KOPT-K1 (cell line): ENCODE results near the gene SFRP2.

Experiments
- H3K27ac ChIP-seq: fragments of 200-600 bp; sonication (generic); 2 replicates; pipeline ENCODE4 v1.5.1; 2016; ENCODE audit warnings: antibody characterized with exemption, mild to moderate bottlenecking, low read depth, low read length; ENCODE audit not compliant: poor library complexity, severe bottlenecking
- H3K36me3 ChIP-seq: fragments of 200-600 bp; sonication (generic); 2 replicates; pipeline ENCODE4 v1.5.1; 2017; ENCODE audit warnings: antibody characterized with exemption, mild to moderate bottlenecking, low read length, moderate library complexity; ENCODE audit not compliant: insufficient read depth
- H3K9me3 ChIP-seq: fragments of 200-600 bp; sonication (generic); 2 replicates; pipeline ENCODE4 v1.5.1; 2017; ENCODE audit warnings: antibody characterized with exemption, low read length, mild to moderate bottlenecking; ENCODE audit not compliant: insufficient read depth, poor library complexity, severe bottlenecking

SFRP2 gene, protein sequence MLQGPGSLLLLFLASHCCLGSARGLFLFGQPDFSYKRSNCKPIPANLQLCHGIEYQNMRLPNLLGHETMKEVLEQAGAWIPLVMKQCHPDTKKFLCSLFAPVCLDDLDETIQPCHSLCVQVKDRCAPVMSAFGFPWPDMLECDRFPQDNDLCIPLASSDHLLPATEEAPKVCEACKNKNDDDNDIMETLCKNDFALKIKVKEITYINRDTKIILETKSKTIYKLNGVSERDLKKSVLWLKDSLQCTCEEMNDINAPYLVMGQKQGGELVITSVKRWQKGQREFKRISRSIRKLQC

DNA sequence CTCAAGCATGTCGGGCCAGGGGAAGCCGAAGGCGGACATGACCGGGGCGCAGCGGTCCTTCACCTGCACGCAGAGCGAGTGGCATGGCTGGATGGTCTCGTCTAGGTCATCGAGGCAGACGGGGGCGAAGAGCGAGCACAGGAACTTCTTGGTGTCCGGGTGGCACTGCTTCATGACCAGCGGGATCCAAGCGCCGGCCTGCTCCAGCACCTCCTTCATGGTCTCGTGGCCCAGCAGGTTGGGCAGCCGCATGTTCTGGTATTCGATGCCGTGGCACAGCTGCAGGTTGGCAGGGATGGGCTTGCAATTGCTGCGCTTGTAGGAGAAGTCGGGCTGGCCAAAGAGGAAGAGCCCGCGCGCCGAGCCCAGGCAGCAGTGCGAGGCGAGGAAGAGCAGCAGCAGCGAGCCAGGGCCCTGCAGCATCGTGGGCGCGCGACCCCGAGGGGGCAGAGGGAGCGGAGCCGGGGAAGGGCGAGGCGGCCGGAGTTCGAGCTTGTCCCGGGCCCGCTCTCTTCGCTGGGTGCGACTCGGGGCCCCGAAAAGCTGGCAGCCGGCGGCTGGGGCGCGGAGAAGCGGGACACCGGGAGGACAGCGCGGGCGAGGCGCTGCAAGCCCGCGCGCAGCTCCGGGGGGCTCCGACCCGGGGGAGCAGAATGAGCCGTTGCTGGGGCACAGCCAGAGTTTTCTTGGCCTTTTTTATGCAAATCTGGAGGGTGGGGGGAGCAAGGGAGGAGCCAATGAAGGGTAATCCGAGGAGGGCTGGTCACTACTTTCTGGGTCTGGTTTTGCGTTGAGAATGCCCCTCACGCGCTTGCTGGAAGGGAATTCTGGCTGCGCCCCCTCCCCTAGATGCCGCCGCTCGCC is at the start of gene SFRP2:
TSS of gene SFRP2 (minus strand) at position 671 of the 864 bp plus-strand sequence. CDS start at position 423, 248 bp downstream.
- Histone ChIP-seq H3K36me3 (no peaks in the 10 kb centered on the region), H3K27ac (no peak within 1 kb of the TSS), H3K9me3 (no peaks in the 10 kb centered on the region)

GRCh38 chr4:153838564-153838963 is 49.7 kb upstream of the SFRP2 start:
- Histone ChIP-seq H3K27ac (no peak overlapping the region), H3K36me3 (no peaks in the 10 kb centered on the region), H3K9me3 (no peaks in the 10 kb centered on the region)

DNA sequence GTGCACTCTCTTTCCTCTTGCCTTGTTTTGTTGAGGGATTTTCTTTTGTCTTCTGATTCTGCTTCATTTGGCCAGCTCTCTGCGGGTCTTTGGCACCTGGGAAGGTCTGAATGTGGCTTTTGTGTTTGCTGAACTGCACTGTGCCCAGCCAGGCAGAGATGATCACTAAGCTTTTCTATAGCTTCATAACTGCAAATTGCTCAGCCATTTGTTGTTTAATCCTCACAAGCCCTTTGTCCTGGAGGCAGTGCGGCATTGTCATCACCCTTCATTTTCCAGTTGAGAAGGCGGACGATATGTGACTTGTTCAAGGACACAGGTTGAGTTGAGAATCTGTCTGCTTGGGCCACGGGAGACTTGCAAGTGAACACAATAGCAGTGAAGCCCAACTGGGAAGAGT is 46.0 kb upstream of the SFRP2 start:
- no peaks in the 10 kb centered on the region for H3K9me3 ChIP-seq
- H3K36me3 ChIP-seq, result no peaks in the 10 kb centered on the region
- no peak overlapping the region for H3K27ac ChIP-seq

- H3K9me3 ChIP-seq, result no peaks in the 10 kb centered on the region
- no peak overlapping the region for H3K27ac ChIP-seq
- H3K36me3 ChIP-seq, result no peaks in the 10 kb centered on the region
Measured at GRCh38 chr4:153832720-153833287, 43.9 kb upstream of the SFRP2 start.

GRCh38 chr4:153832054-153832453 is 43.2 kb upstream of the SFRP2 start:
- Histone ChIP-seq H3K36me3 (no peaks in the 10 kb centered on the region), H3K9me3 (no peaks in the 10 kb centered on the region), H3K27ac (no peak overlapping the region)

GRCh38 chr4:153831245-153831644 is 42.4 kb upstream of the SFRP2 start:
- Histone ChIP-seq H3K27ac (no peak overlapping the region), H3K9me3 (no peaks in the 10 kb centered on the region), H3K36me3 (no peaks in the 10 kb centered on the region)

- no peak overlapping the region for H3K27ac ChIP-seq
- no peaks in the 10 kb centered on the region for H3K36me3 ChIP-seq
- H3K9me3 ChIP-seq, result no peaks in the 10 kb centered on the region
Measured at GRCh38 chr4:153825691-153826090, 36.8 kb upstream of the SFRP2 start.

- Histone ChIP-seq H3K27ac (no peak overlapping the region), H3K36me3 (no peaks in the 10 kb centered on the region), H3K9me3 (no peaks in the 10 kb centered on the region)
Measured at GRCh38 chr4:153825126-153825525, 36.2 kb upstream of the SFRP2 start.

GRCh38 chr4:153824501-153824900 is 35.6 kb upstream of the SFRP2 start:
- Histone ChIP-seq H3K36me3 (no peaks in the 10 kb centered on the region), H3K27ac (no peak overlapping the region), H3K9me3 (no peaks in the 10 kb centered on the region)

DNA sequence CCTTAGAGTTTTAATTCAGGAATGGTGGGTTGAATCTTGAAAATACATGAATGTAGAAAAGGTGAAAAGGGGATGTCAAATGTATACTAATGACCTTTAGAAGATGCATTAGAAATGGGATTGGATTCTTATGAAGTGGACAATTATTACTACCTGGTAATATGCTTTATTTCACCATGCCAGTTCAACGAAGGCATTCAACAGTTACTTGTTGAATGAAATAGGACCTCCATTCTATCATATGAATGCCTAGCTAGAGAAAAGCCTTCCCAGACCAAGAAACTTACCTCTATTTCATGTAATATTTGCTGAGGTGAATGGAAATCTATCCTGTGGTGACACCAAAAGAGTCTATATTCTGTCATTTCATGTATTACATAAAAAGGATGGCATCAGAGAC is 34.6 kb upstream of the SFRP2 start:
- Histone ChIP-seq H3K9me3 (no peaks in the 10 kb centered on the region), H3K27ac (no peak overlapping the region), H3K36me3 (no peaks in the 10 kb centered on the region)

DNA sequence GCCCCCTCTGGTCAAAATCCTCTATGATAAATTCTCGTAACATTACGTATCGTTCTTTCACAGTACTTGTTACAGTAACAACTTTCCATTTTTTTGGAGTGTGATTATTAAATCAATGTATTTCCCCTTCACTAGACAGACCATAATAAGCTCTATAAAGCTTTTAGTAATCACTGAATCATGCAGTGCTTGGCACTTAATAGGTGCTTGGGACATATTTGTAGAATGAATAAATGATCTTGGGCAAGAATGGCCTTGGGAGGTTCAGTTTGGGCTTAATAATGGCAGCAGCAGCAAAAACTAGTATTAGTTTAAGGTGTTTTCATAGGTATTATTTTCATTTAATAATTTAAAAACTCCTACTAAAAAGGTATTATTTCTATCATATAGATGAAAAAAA is 33.4 kb upstream of the SFRP2 start:
- Histone ChIP-seq H3K36me3 (no peaks in the 10 kb centered on the region), H3K27ac (no peak overlapping the region), H3K9me3 (no peaks in the 10 kb centered on the region)

GRCh38 chr4:153817466-153817865 is 28.6 kb upstream of the SFRP2 start:
- H3K36me3 ChIP-seq, result no peaks in the 10 kb centered on the region
- H3K27ac ChIP-seq, result no peak overlapping the region
- no peaks in the 10 kb centered on the region for H3K9me3 ChIP-seq

GRCh38 chr4:153816542-153816941 is 27.7 kb upstream of the SFRP2 start:
- no peak overlapping the region for H3K27ac ChIP-seq
- H3K36me3 ChIP-seq, result no peaks in the 10 kb centered on the region
- no peaks in the 10 kb centered on the region for H3K9me3 ChIP-seq

DNA sequence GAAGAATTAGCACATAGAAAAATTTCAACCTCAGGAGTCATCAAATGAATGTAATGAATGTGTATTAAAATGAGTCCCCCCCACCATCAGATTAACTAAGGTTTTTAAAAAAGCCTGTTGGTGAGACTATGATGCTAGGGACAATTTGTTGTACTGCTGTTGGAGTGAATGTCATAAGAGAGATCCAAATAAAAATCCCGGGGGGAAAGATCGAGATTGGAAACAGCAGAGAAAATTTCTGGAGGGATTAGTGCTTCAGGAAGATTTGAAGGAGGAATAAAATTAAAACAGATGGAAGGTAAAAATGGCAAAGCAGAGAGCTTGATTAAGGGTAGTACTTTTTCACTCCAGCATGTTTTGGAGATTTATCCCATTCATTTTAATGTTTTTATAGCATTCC is 25.9 kb upstream of the SFRP2 start:
- no peaks in the 10 kb centered on the region for H3K9me3 ChIP-seq
- H3K36me3 ChIP-seq, result no peaks in the 10 kb centered on the region
- no peak overlapping the region for H3K27ac ChIP-seq

DNA sequence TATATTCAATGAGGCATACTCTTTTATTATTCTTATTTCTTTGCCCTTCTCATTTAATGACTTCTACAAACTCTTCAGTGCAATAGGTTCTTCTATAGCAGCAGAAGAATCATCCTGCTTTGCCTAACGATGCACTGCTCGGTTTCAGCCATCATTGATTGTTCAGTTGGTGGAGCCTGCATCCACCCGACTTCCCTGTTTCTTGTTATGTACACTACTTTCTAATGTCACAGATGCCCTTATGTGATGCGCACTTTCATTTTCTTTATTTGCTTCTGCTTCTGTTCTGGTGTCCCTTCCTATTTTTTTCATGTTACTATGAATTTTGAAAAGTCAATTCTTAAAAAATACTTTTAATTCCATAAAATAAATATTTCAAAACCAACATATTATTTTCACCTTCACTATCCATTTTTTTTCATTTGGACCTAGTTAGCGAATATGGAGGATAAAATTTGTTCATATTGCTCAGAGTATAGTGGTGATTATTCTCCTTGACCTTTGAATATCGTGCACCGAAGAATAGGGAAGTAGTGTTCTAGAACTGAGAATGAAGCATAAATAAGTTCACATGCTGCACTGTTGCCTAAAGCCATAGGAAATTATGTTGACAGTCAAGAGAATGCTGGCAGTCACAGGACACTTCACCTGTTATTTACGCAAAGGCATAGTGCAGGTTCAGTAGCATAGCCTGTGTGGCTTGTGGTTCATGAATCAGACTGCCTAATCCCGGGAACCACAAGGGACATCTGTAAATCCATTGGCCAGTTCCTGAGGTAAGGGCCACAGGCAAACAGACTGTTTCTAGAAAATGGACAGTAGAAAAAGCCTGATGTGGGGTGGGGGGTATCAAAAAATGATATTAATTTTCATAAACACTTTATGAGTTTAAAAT is 21.3 kb upstream of the SFRP2 start:
- Histone ChIP-seq H3K36me3 (no peaks in the 10 kb centered on the region), H3K9me3 (no peaks in the 10 kb centered on the region), H3K27ac (no peak overlapping the region)
